IPS-20b (cell line): Measurements from ENCODE around the gene RPL13.

ENCODE experiments used
- H3K27ac ChIP-seq: one replicate; pipeline ENCODE4 v1.5.1; 2013; ENCODE audit warnings: low read length
- H3K27me3 ChIP-seq: 2 replicates; pipeline ENCODE4 v1.6.1; 2013; ENCODE audit warnings: mild to moderate bottlenecking, low read length, inconsistent platforms; ENCODE audit not compliant: insufficient read depth
- H3K36me3 ChIP-seq: 2 replicates; pipeline ENCODE4 v1.6.1; 2013; ENCODE audit warnings: low read depth, mild to moderate bottlenecking, inconsistent platforms, low read length, moderate library complexity; ENCODE audit not compliant: insufficient read depth
- H3K4me1 ChIP-seq: 2 replicates; pipeline ENCODE4 v1.6.1; 2013; ENCODE audit warnings: mild to moderate bottlenecking, control low read depth, inconsistent platforms, low read length, moderate library complexity; ENCODE audit not compliant: insufficient read depth
- H3K4me3 ChIP-seq: 2 replicates; pipeline ENCODE4 v1.5.1; 2013; ENCODE audit warnings: mild to moderate bottlenecking, low read length, inconsistent platforms
- H3K9ac ChIP-seq: 2 replicates; pipeline ENCODE4 v1.6.1; 2013; ENCODE audit warnings: low read depth, mild to moderate bottlenecking, inconsistent platforms, low read length, moderate library complexity
- H3K9me3 ChIP-seq: 2 replicates; pipeline ENCODE4 v1.6.1; 2013; ENCODE audit warnings: mild to moderate bottlenecking, low read depth, low read length, inconsistent platforms; ENCODE audit not compliant: insufficient read depth

RPL13 gene

GRCh38 chr16:89596957-89597649 lies 36.6 kb downstream of the RPL13 start:
- Histone ChIP-seq H3K9ac (no peak overlapping the region), H3K27me3 (no peaks in the 10 kb centered on the region), H3K4me3 (no peak overlapping the region), H3K4me1 (no peaks in the 10 kb centered on the region), H3K36me3 (no peaks in the 10 kb centered on the region), H3K27ac (no peak overlapping the region), H3K9me3 (no peaks in the 10 kb centered on the region)

GRCh38 chr16:89598199-89598598 lies 37.7 kb downstream of the RPL13 start:
- H3K4me1 ChIP-seq: peaks cover 2% of the 10 kb centered on the region

GRCh38 chr16:89599451-89599858 lies 39.0 kb downstream of the RPL13 start:
- Histone ChIP-seq H3K4me1 (peaks cover 2% of the 10 kb centered on the region), H3K9ac (no peak overlapping the region), H3K36me3 (no peaks in the 10 kb centered on the region)

More at GRCh38 chr16:89598199-89598598, 37.7 kb downstream of the RPL13 start:
- Histone ChIP-seq H3K27ac (no peak overlapping the region), H3K4me3 (no peak overlapping the region), H3K36me3 (no peaks in the 10 kb centered on the region), H3K9me3 (no peaks in the 10 kb centered on the region), H3K9ac (no peak overlapping the region), H3K27me3 (peaks cover 5% of the 10 kb centered on the region; the same call in 1 of the 2 replicates)

GRCh38 chr16:89599902-89600301 lies 39.4 kb downstream of the RPL13 start:
- H3K4me3 ChIP-seq: no peak overlapping the region
- H3K36me3 ChIP-seq: no peaks in the 10 kb centered on the region
- no peaks in the 10 kb centered on the region for H3K9me3 ChIP-seq
- H3K9ac ChIP-seq: no peak overlapping the region
- no peak overlapping the region for H3K27ac ChIP-seq
- H3K4me1 ChIP-seq: peaks cover 2% of the 10 kb centered on the region
- H3K27me3 ChIP-seq: peaks cover 5% of the 10 kb centered on the region; the same call in 1 of the 2 replicates

More at GRCh38 chr16:89599451-89599858, 39.0 kb downstream of the RPL13 start:
- no peak overlapping the region for H3K4me3 ChIP-seq
- peaks cover 5% of the 10 kb centered on the region; the same call in 1 of the 2 replicates for H3K27me3 ChIP-seq
- no peak overlapping the region for H3K27ac ChIP-seq
- no peaks in the 10 kb centered on the region for H3K9me3 ChIP-seq

- H3K36me3 ChIP-seq: no peaks in the 10 kb centered on the region
- no peaks in the 10 kb centered on the region for H3K9me3 ChIP-seq
- no peak overlapping the region for H3K9ac ChIP-seq
- H3K4me3 ChIP-seq: no peak overlapping the region
- peaks cover 5% of the 10 kb centered on the region; the same call in 1 of the 2 replicates for H3K27me3 ChIP-seq
- H3K27ac ChIP-seq: no peak overlapping the region
- H3K4me1 ChIP-seq: peaks cover 2% of the 10 kb centered on the region
Measured at GRCh38 chr16:89600427-89600826, 39.9 kb downstream of the RPL13 start.

- H3K4me3 ChIP-seq: no peak overlapping the region
- peaks cover 2% of the 10 kb centered on the region for H3K4me1 ChIP-seq
- no peak overlapping the region for H3K27ac ChIP-seq
- no peaks in the 10 kb centered on the region for H3K9me3 ChIP-seq
- H3K27me3 ChIP-seq: peaks cover 5% of the 10 kb centered on the region; the same call in 1 of the 2 replicates
- H3K36me3 ChIP-seq: no peaks in the 10 kb centered on the region
- H3K9ac ChIP-seq: no peak overlapping the region
Measured at GRCh38 chr16:89600956-89601355, 40.5 kb downstream of the RPL13 start.

- H3K36me3 ChIP-seq: no peaks in the 10 kb centered on the region
- no peak overlapping the region for H3K27ac ChIP-seq
- H3K9me3 ChIP-seq: no peaks in the 10 kb centered on the region
- H3K4me3 ChIP-seq: no peak overlapping the region
- H3K27me3 ChIP-seq: peaks cover 5% of the 10 kb centered on the region; the same call in 1 of the 2 replicates
- H3K9ac ChIP-seq: no peak overlapping the region
- H3K4me1 ChIP-seq: peaks cover 2% of the 10 kb centered on the region
Measured at GRCh38 chr16:89601906-89602272, 41.4 kb downstream of the RPL13 start.

- Histone ChIP-seq H3K4me3 (no peak overlapping the region; the same call in 1 of the 2 replicates), H3K9ac (no peak overlapping the region), H3K27ac (no peak overlapping the region), H3K36me3 (no peaks in the 10 kb centered on the region), H3K27me3 (peaks cover 5% of the 10 kb centered on the region; the same call in 1 of the 2 replicates), H3K9me3 (no peaks in the 10 kb centered on the region), H3K4me1 (peaks cover 2% of the 10 kb centered on the region)
Measured at GRCh38 chr16:89602273-89602951, 41.9 kb downstream of the RPL13 start.

GRCh38 chr16:89602952-89603590 lies 42.6 kb downstream of the RPL13 start:
- Histone ChIP-seq H3K36me3 (no peaks in the 10 kb centered on the region), H3K27ac (no peak overlapping the region), H3K4me1 (peaks cover 2% of the 10 kb centered on the region), H3K9me3 (no peaks in the 10 kb centered on the region), H3K9ac (no peak overlapping the region), H3K27me3 (peaks cover 5% of the 10 kb centered on the region; the same call in 1 of the 2 replicates), H3K4me3 (no peak overlapping the region)

GRCh38 chr16:89604764-89605163 lies 44.3 kb downstream of the RPL13 start:
- Histone ChIP-seq H3K36me3 (no peaks in the 10 kb centered on the region), H3K27me3 (peaks cover 5% of the 10 kb centered on the region; the same call in 1 of the 2 replicates), H3K4me3 (no peak overlapping the region), H3K9me3 (no peaks in the 10 kb centered on the region), H3K4me1 (peaks cover 2% of the 10 kb centered on the region), H3K27ac (no peak overlapping the region), H3K9ac (no peak overlapping the region)

GRCh38 chr16:89605186-89605970 lies 44.9 kb downstream of the RPL13 start:
- Histone ChIP-seq H3K4me3 (no peak overlapping the region), H3K27ac (no peak overlapping the region), H3K36me3 (no peaks in the 10 kb centered on the region), H3K4me1 (peaks cover 2% of the 10 kb centered on the region), H3K9ac (no peak overlapping the region), H3K9me3 (no peaks in the 10 kb centered on the region), H3K27me3 (peaks cover 5% of the 10 kb centered on the region; the same call in 1 of the 2 replicates)
